ENCODE measurements around the gene ZBTB34. TPM values are rescaled to one million over a fixed set of nuclear protein-coding genes. Genes with fewer than 3 reads are reported as not detected.
"Not testable (repeated sequence)": the region's sequence is repeated elsewhere in the genome, so short reads cannot be mapped to it uniquely, and the experiment has no call there.

The ZBTB34 gene, protein sequence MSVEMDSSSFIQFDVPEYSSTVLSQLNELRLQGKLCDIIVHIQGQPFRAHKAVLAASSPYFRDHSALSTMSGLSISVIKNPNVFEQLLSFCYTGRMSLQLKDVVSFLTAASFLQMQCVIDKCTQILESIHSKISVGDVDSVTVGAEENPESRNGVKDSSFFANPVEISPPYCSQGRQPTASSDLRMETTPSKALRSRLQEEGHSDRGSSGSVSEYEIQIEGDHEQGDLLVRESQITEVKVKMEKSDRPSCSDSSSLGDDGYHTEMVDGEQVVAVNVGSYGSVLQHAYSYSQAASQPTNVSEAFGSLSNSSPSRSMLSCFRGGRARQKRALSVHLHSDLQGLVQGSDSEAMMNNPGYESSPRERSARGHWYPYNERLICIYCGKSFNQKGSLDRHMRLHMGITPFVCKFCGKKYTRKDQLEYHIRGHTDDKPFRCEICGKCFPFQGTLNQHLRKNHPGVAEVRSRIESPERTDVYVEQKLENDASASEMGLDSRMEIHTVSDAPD
- 4.5 TPM for total RNA-seq
- long read RNA-seq, full-length matches to known transcripts: 2 of 5 reads
- long read RNA-seq, partial matches to known transcripts: 0 of 5 reads
- long read RNA-seq, other reads (novel, unspliced or antisense): 3 of 5 reads

GRCh38 chr9:126860077-126860756, at the start of gene ZBTB34:
ZBTB34 (plus strand) TSS chr9:126860639; CDS start chr9:126879400, 18,761 bp downstream.
- Histone ChIP-seq H3K27me3 (ENCODE audit: low read depth) (no peaks in the 10 kb centered on the region), H3K4me1 (peaks cover 45% of the 10 kb centered on the region), H3K9me3 (replicated peaks) (no peaks in the 10 kb centered on the region), H3K36me3 (peaks cover 10% of the 10 kb centered on the region), H3K4me3 (peak within 1 kb of the TSS; percentile 91), H3K27ac (replicated peaks) (peak within 1 kb of the TSS; percentile 96)
- TF ChIP-seq, protein P1, sequence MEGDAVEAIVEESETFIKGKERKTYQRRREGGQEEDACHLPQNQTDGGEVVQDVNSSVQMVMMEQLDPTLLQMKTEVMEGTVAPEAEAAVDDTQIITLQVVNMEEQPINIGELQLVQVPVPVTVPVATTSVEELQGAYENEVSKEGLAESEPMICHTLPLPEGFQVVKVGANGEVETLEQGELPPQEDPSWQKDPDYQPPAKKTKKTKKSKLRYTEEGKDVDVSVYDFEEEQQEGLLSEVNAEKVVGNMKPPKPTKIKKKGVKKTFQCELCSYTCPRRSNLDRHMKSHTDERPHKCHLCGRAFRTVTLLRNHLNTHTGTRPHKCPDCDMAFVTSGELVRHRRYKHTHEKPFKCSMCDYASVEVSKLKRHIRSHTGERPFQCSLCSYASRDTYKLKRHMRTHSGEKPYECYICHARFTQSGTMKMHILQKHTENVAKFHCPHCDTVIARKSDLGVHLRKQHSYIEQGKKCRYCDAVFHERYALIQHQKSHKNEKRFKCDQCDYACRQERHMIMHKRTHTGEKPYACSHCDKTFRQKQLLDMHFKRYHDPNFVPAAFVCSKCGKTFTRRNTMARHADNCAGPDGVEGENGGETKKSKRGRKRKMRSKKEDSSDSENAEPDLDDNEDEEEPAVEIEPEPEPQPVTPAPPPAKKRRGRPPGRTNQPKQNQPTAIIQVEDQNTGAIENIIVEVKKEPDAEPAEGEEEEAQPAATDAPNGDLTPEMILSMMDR (IDR thresholded peaks at IDR 0.05; ENCODE audit: borderline replicate concordance): peak; percentile 100
- DNase-seq: peak; percentile 66
- intact Hi-C loops (cut with micrococcal nuclease): no loop called here

- peaks cover 88% of the 10 kb centered on the region for H3K36me3 ChIP-seq
- H3K9me3 ChIP-seq (replicated peaks): peaks cover 24% of the 10 kb centered on the region
- no peaks in the 10 kb centered on the region for H3K27me3 ChIP-seq (ENCODE audit: low read depth)
- no peak overlapping the region for H3K4me3 ChIP-seq
- intact Hi-C loops (cut with micrococcal nuclease): no loop called here
- TF ChIP-seq, protein P1 (IDR thresholded peaks at IDR 0.05; ENCODE audit: borderline replicate concordance): no peak
- H3K4me1 ChIP-seq: peaks cover 83% of the 10 kb centered on the region
- no peak for DNase-seq
- peak overlapping the region; percentile 61 for H3K27ac ChIP-seq (replicated peaks)
Measured at GRCh38 chr9:126813072-126813471, 47.4 kb upstream of the ZBTB34 start.

- H3K4me1 ChIP-seq: peaks cover 74% of the 10 kb centered on the region
- no peak overlapping the region for H3K4me3 ChIP-seq
- no peak for DNase-seq
- H3K36me3 ChIP-seq: peaks cover 96% of the 10 kb centered on the region
- TF ChIP-seq, protein P1 (IDR thresholded peaks at IDR 0.05; ENCODE audit: borderline replicate concordance): no peak
- no peak overlapping the region for H3K27ac ChIP-seq (replicated peaks)
- intact Hi-C loops (cut with micrococcal nuclease): no loop called here
- H3K9me3 ChIP-seq (replicated peaks): peaks cover 34% of the 10 kb centered on the region
- H3K27me3 ChIP-seq (ENCODE audit: low read depth): no peaks in the 10 kb centered on the region
Measured at GRCh38 chr9:126814091-126814490, 46.3 kb upstream of the ZBTB34 start.

GRCh38 chr9:126817615-126818014, 42.8 kb upstream of the ZBTB34 start:
- H3K27ac ChIP-seq (replicated peaks); intact Hi-C loops (cut with micrococcal nuclease); H3K4me3 ChIP-seq; DNase-seq; H3K27me3 ChIP-seq (ENCODE audit: low read depth): not testable (repeated sequence)
- Histone ChIP-seq H3K4me1 (peaks cover 60% of the 10 kb centered on the region), H3K9me3 (replicated peaks) (peaks cover 48% of the 10 kb centered on the region), H3K36me3 (peaks cover 84% of the 10 kb centered on the region)

DNA sequence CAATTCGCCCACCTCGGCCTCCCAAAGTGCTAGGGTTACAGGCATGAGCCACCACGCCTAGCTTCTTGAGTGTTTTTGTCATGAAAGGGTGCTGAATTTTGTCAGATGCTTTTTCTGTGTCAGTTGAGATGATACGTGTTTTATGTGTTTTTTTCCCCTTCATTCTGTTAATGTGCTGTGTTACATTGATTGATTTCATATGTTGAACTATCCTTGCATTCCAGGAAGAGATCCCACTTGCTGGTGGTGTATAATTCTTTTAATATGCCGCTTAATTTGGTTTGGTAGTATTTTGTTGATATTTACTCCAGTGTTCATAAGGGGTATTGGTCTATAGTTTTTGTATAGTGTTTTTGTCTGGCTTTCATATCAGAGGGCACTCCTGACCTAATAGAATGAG, 42.0 kb upstream of the ZBTB34 start:
- intact Hi-C loops (cut with micrococcal nuclease): no loop called here
- DNase-seq: no peak
- Histone ChIP-seq H3K4me3 (no peak overlapping the region), H3K27me3 (ENCODE audit: low read depth) (no peaks in the 10 kb centered on the region), H3K36me3 (peaks cover 84% of the 10 kb centered on the region), H3K9me3 (replicated peaks) (peaks cover 48% of the 10 kb centered on the region), H3K27ac (replicated peaks) (no peak overlapping the region), H3K4me1 (peaks cover 60% of the 10 kb centered on the region)
- TF ChIP-seq, protein P1 (IDR thresholded peaks at IDR 0.05; ENCODE audit: borderline replicate concordance): no peak
